Endothelial cell of coronary artery (primary cell): Measurements from ENCODE around the gene PRSS3. TPM values are rescaled to one million over a fixed set of nuclear protein-coding genes. Genes with fewer than 3 reads are reported as not detected.

Experiments used
- total RNA-seq: library from RNA; depleted of rRNA; stranded (reverse); fragments of >200 nt; gene quantifications from 2 replicates; pipeline ENCODE4 v1.2.3, GENCODE V29; 2014

Gene PRSS3
- total RNA-seq, result 16.2 and 53.4 TPM in 2 replicates

DNA sequence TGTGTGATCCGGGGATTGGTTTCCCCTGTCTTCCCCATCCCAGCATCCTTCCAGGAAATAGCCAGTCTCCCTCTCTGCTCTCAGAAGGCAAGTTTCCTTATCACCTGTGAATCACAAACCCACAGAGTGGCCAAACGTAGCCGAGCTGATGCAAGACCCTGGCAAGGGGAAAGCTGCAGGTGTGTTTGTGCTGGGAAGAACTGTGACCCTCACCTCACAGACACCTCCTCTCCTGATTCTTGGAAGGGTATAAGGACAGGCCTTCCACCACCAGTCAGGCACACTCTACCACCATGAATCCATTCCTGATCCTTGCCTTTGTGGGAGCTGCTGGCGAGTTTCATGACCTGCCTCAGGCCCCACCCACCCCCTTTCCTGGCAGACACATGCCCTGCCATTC lies at the start of gene PRSS3:
PRSS3 (plus strand) TSS at position 281 of the 400 bp plus-strand sequence; CDS start at position 294, 13 bp downstream.

DNA sequence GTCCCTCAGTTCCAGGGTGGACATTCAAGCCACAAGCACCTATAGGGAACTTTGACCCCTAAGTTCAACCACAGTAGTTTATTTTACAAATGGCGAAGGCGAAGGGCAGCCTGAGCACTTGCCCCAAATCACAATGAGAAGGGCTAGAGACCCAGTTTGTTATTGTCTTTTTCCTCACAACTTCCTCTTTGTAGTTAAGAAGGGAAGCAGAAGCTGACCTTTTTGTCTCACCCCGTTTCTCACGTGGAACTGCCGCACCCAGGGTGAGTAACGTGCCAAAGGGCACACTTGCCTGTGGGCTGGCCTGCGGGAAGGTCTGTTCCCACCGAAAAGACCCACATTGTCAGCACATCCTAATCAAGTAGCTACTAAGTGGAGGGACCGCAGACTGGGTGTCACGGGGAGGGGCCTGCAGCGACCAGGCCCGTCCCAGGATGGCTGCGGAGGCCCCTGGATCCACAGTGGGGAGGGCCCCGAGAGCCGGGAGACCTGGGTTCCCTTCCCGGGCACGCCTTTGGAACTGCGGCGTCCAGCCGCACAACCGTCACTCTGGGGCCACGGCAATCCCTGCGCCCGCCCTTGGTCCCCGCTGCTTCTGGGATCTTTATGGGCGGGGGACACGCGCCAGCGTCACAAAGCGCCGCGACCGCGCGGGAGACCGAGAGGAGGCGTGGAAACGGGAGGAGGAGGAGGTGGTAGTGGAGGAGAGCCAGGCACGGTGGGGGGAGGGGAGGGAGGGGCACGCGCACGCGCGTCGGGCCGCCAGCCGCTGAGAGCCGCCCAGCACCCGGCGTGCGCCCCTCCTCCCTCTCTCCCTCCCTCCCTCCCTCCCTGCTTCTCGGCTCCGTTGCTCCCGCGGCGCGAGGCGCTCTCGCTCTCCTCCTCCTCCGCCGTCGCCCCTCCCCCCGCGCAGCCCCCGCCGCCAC lies 21.2 kb downstream of the PRSS3 start, which contains the start of gene UBE2R2:
UBE2R2 (plus strand) TSS at position 834 of the 926 bp plus-strand sequence. CDS start 598 bp downstream, outside the sequence.

Other genes with a start within 250 kb of the PRSS3 start
- gene UBE2R2, start 21.6 kb downstream of the PRSS3 start, total RNA-seq, result 21.8 and 25.1 TPM in 2 replicates